Measurements from ENCODE around the gene MSRB1.

GRCh38 chr16:1938910-1939309 lies 4.1 kb downstream of the MSRB1 start:
- TF ChIP-seq POLR2A (IDR thresholded peaks at IDR 0.05) (no peak), CTCF (IDR thresholded peaks at IDR 0.05 in 4 of 5, conservative IDR thresholded peaks at IDR 0.05 in 1 of 5) (no peak)
